Muscle of leg (tissue), 11 donors: ENCODE results near the gene PCSK6. TPM values are rescaled to one million over a fixed set of nuclear protein-coding genes. Genes with fewer than 3 reads are reported as not detected.

ENCODE experiments used
- DNase-seq: peaks from one replicate; pipeline ENCODE4 v3.0.0; 2013
- H3K27ac ChIP-seq: one replicate; pipeline ENCODE4 v1.5.1; 2013; ENCODE audit warnings: mild to moderate bottlenecking, low read length, control low read depth
- H3K27me3 ChIP-seq: one replicate; pipeline ENCODE4 v1.6.1; 2013; ENCODE audit warnings: low read length; ENCODE audit not compliant: control insufficient read depth, insufficient read depth
- H3K36me3 ChIP-seq: one replicate; pipeline ENCODE4 v1.6.1; 2013; ENCODE audit warnings: low read length; ENCODE audit not compliant: control insufficient read depth, insufficient read depth
- H3K4me1 ChIP-seq: one replicate; pipeline ENCODE4 v1.6.1; 2013; ENCODE audit warnings: low read length; ENCODE audit not compliant: control insufficient read depth, insufficient read depth
- H3K4me3 ChIP-seq: one replicate; pipeline ENCODE4 v1.5.1; 2013; ENCODE audit warnings: low read length, control low read depth
- H3K9me3 ChIP-seq: replicated peaks from 2 replicates; pipeline ENCODE4 v1.6.1; 2013; ENCODE audit warnings: low read depth, low read length; ENCODE audit not compliant: control insufficient read depth
- WGBS: methylation state at CpG from one replicate; pipeline ENCODE4 v1.1.5; 2013; ENCODE audit warnings: missing lambda C conversion rate; ENCODE audit not compliant: insufficient coverage; 5-methylcytosine and 5-hydroxymethylcytosine counted together
- polyA plus RNA-seq, 8 donors: library from polyadenylated mRNA; unstranded; fragments of 120-200 nt; gene quantifications; one replicate each; pipeline versions ENCODE4 v1.2.1 to v1.2.3, GENCODE V29; 2013; ENCODE audit warnings: inconsistent platforms in 1 of 8, low replicate concordance in 1 of 8; ENCODE audit not compliant: insufficient read length in 8 of 8, insufficient read depth in 1 of 8
- total RNA-seq: library from RNA; stranded (reverse); fragments of 120-200 nt; gene quantifications from one replicate; pipeline ENCODE4 v1.2.4, GENCODE V29; 2013

Gene PCSK6
- total and polyA plus RNA-seq, 9 donors: 6.2 to 14.1 (median 9.5) TPM

GRCh38 chr15:101492766-101493692 lies 3.5 kb upstream of the PCSK6 start:
- no peak overlapping the region for H3K4me3 ChIP-seq

DNA sequence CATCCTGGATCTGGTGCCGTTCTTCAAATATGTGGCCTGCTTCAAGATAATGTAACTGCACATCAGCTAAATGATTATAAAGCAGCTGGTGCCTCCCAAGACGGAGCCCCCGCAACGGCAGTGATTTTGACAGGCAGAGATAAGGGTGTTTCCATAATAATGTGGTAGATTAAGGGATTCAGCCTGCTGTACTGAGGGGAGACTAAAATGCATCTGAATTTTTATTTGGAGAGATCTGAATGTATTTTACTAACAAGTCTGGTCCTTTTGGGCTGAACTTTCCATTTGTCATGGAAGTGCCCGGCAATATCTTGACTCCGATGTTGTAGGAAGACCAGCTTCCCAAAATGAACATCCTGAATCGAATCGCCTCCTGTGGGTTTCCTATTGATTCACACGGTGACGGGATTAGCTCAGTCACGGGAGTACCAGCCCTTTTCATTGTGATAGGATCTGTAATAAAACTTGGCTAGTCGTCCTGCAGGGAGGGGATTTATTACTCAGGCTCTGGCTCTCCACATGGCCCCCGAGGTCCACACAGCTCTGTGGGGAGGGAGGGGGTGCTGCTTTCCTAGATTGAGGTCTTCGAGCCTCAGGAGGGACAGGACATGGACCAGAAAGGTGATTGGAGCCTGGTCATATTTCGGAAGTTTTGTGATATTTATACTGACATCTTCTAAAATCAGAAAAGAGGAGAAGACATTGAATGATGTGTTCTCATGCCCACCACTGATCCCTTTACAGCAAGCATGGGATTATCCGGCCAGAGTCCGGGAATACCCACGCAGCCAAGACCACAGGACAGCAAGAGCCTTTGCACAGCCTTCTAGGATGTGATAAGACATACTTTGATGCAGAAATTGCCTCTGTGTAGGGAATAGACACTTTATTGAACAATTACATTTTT lies 2.5 kb upstream of the PCSK6 start:
- Histone ChIP-seq H3K27ac (no peak overlapping the region), H3K27me3 (peaks cover 47% of the 10 kb centered on the region), H3K4me3 (no peak overlapping the region), H3K36me3 (no peaks in the 10 kb centered on the region), H3K9me3 (no peaks in the 10 kb centered on the region), H3K4me1 (peaks cover 12% of the 10 kb centered on the region)
- no peak for DNase-seq
- 61% methylated on average over 14 of the region's 18 CpGs for WGBS

More at GRCh38 chr15:101492766-101493692, 3.5 kb upstream of the PCSK6 start:
- Histone ChIP-seq H3K36me3 (no peaks in the 10 kb centered on the region), H3K27ac (no peak overlapping the region), H3K9me3 (no peaks in the 10 kb centered on the region), H3K27me3 (peaks cover 43% of the 10 kb centered on the region), H3K4me1 (peaks cover 12% of the 10 kb centered on the region)
- 92% methylated on average over 2 of the region's 7 CpGs for WGBS
- DNase-seq: no peak

GRCh38 chr15:101490922-101491733 lies 1.6 kb upstream of the PCSK6 start:
- H3K36me3 ChIP-seq: no peaks in the 10 kb centered on the region
- no peak overlapping the region for H3K4me3 ChIP-seq
- no peak for DNase-seq
- H3K27ac ChIP-seq: no peak overlapping the region
- H3K9me3 ChIP-seq: no peaks in the 10 kb centered on the region
- H3K27me3 ChIP-seq: peaks cover 42% of the 10 kb centered on the region
- peaks cover 8% of the 10 kb centered on the region for H3K4me1 ChIP-seq
- 92% methylated on average over 13 of the region's 16 CpGs for WGBS

- H3K27ac ChIP-seq: no peak overlapping the region
- H3K4me3 ChIP-seq: no peak overlapping the region
- DNase-seq: no peak
- 93% methylated on average over 8 of the region's 15 CpGs for WGBS
- H3K36me3 ChIP-seq: no peaks in the 10 kb centered on the region
- H3K9me3 ChIP-seq: no peaks in the 10 kb centered on the region
- H3K27me3 ChIP-seq: peaks cover 37% of the 10 kb centered on the region
- peaks cover 5% of the 10 kb centered on the region for H3K4me1 ChIP-seq
Observed at GRCh38 chr15:101490408-101490891, 943 bp upstream of the PCSK6 start.

GRCh38 chr15:101489237-101489598 lies 289 bp downstream of the PCSK6 start:
- peaks cover 30% of the 10 kb centered on the region for H3K27me3 ChIP-seq
- no peak overlapping the region for H3K4me3 ChIP-seq
- peaks cover 5% of the 10 kb centered on the region for H3K4me1 ChIP-seq
- H3K36me3 ChIP-seq: no peaks in the 10 kb centered on the region
- no peak overlapping the region for H3K27ac ChIP-seq
- peak; percentile 62 for DNase-seq
- under 1% methylated on average over 62 of the region's 62 CpGs for WGBS
- no peaks in the 10 kb centered on the region for H3K9me3 ChIP-seq

- H3K36me3 ChIP-seq: no peaks in the 10 kb centered on the region
- peaks cover 30% of the 10 kb centered on the region for H3K27me3 ChIP-seq
- 3% methylated on average over 80 of the region's 85 CpGs for WGBS
- H3K4me3 ChIP-seq: peak overlapping the region; percentile 17
- H3K27ac ChIP-seq: no peak overlapping the region
- peaks cover 5% of the 10 kb centered on the region for H3K4me1 ChIP-seq
- H3K9me3 ChIP-seq: no peaks in the 10 kb centered on the region
- DNase-seq: no peak
Observed at GRCh38 chr15:101488300-101489164, 975 bp downstream of the PCSK6 start.

- WGBS: 84% methylated on average over 7 of the region's 14 CpGs
- H3K9me3 ChIP-seq: no peaks in the 10 kb centered on the region
- no peak overlapping the region for H3K27ac ChIP-seq
- H3K4me3 ChIP-seq: no peak overlapping the region
- no peak for DNase-seq
- no peaks in the 10 kb centered on the region for H3K36me3 ChIP-seq
- peaks cover 32% of the 10 kb centered on the region for H3K27me3 ChIP-seq
- peaks cover 11% of the 10 kb centered on the region for H3K4me1 ChIP-seq
Observed at GRCh38 chr15:101486696-101487459, 2.6 kb downstream of the PCSK6 start.

GRCh38 chr15:101483462-101483861 lies 6.0 kb downstream of the PCSK6 start:
- Histone ChIP-seq H3K4me1 (peaks cover 9% of the 10 kb centered on the region), H3K4me3 (no peak overlapping the region), H3K9me3 (no peaks in the 10 kb centered on the region), H3K27ac (no peak overlapping the region), H3K36me3 (no peaks in the 10 kb centered on the region), H3K27me3 (peaks cover 26% of the 10 kb centered on the region)
- DNase-seq: no peak
- WGBS: 77% methylated on average over 4 of the region's 6 CpGs
